Uterus (tissue), 4 donors: ENCODE measurements around the gene SLC35E1. TPM values are rescaled to one million over a fixed set of nuclear protein-coding genes. Genes with fewer than 3 reads are reported as not detected.

Source experiments
- DNase-seq, 2 donors: peaks; one replicate each; pipeline ENCODE4 v3.0.0-alpha.2; 2019 to 2020
- H3K27ac ChIP-seq, 2 donors: fragments of 200-600 bp; sonication (generic); 1 replicate in 1 of 2; 2 replicates in 1 of 2; pipeline ENCODE4 v1.5.1; 2016 to 2018
- H3K27me3 ChIP-seq, 2 donors: fragments of 200-600 bp; sonication (generic); one replicate each; pipeline ENCODE4 v1.5.1; 2018 to 2019; ENCODE audit warnings: control low read depth in 1 of 2
- H3K36me3 ChIP-seq, 2 donors: fragments of 200-600 bp; sonication (generic); one replicate each; pipeline ENCODE4 v1.5.1; 2019; ENCODE audit warnings: control low read depth in 1 of 2
- H3K4me1 ChIP-seq, 2 donors: fragments of 200-600 bp; sonication (generic); one replicate each; pipeline ENCODE4 v1.5.1; 2018 to 2019; ENCODE audit warnings: control low read depth in 1 of 2
- H3K4me3 ChIP-seq, 2 donors: fragments of 200-600 bp; sonication (generic); 1 replicate in 1 of 2; 2 replicates in 1 of 2; pipeline ENCODE4 v1.5.1; 2018 to 2019; ENCODE audit warnings: mild to moderate bottlenecking in 1 of 2
- H3K9me3 ChIP-seq, 2 donors: fragments of 200-600 bp; sonication (generic); one replicate each; pipeline ENCODE4 v1.5.1; 2019; ENCODE audit warnings: control low read depth in 1 of 2
- POLR2A ChIP-seq, 2 donors: fragments of 450-650 bp; IDR thresholded peaks; one replicate each; pipeline ENCODE4 v1.6.1; 2016; ENCODE audit warnings: antibody characterized with exemption in 2 of 2, mild to moderate bottlenecking in 1 of 2, moderate library complexity in 1 of 2
- intact Hi-C: fragments of 100-400 bp; cut with DNase I; formaldehyde crosslinking; loops from one replicate; pipeline ENCODE4 v1.15.1; 2023; ENCODE audit warnings: low total_unique reads
- total RNA-seq, 4 donors: library from RNA; depleted of rRNA in 3 of 4; stranded (reverse); fragments of >200 nt in 3 of 4; gene quantifications; one replicate each; pipeline versions ENCODE4 v1.1.0 to v1.2.4, GENCODE V29; 2014 to 2023
- TF ChIP-seq, protein P1 (sequence below), 4 experiments: fragments of 200-600 bp in 2 of 4; fragments of 450-650 bp in 2 of 4; sonication (generic) in 2 of 4; IDR thresholded peaks; one replicate each; pipeline ENCODE4 v1.5.1; 2016 to 2019; ENCODE audit warnings: antibody characterized with exemption in 4 of 4, mild to moderate bottlenecking in 2 of 4, moderate library complexity in 1 of 4
- donor health status: DM: yes; HTN: yes; CAD: no.

The SLC35E1 gene
- total RNA-seq, 4 donors from 2014 or later = 10.2 to 39.8 (median 19.8) TPM

DNA sequence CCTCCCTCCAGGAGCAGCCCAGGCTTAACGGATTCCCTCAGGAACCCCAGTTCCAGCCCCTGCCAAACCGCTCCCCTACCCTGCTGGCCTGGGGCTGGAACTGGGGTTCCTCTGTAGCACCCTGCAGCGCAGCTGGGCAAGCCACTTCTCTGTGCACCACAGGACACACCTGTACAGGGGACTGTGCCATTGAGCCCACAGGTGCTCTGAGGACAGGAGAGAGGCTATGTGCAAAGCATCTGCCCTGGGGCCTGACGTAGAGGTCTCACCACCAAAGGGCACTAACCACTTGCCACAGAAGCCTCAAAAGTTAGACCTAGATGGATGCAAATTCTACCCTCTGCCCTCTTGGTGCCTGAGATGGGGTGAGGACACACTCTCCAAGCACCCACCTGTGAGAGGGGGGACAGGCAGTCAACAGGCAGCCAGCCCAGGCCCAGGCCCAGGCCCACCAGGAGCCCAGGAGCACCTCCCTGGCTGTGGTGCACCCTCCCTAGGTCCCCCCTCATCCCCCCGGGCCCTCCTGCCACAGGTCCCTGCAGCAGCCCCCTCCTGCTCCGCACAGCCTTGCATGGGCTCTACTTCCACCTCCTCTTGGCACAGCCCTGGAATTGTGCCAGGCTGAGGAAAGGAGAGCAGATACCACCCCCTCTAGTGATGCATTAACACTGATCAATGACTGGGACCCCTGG lies 27.6 kb upstream of the SLC35E1 start:
- no peak for DNase-seq
- H3K27me3 ChIP-seq = no peaks in the 10 kb centered on the region
- H3K36me3 ChIP-seq = no peaks in the 10 kb centered on the region
- intact Hi-C loops = no loop called here
- TF ChIP-seq, protein P1, sequence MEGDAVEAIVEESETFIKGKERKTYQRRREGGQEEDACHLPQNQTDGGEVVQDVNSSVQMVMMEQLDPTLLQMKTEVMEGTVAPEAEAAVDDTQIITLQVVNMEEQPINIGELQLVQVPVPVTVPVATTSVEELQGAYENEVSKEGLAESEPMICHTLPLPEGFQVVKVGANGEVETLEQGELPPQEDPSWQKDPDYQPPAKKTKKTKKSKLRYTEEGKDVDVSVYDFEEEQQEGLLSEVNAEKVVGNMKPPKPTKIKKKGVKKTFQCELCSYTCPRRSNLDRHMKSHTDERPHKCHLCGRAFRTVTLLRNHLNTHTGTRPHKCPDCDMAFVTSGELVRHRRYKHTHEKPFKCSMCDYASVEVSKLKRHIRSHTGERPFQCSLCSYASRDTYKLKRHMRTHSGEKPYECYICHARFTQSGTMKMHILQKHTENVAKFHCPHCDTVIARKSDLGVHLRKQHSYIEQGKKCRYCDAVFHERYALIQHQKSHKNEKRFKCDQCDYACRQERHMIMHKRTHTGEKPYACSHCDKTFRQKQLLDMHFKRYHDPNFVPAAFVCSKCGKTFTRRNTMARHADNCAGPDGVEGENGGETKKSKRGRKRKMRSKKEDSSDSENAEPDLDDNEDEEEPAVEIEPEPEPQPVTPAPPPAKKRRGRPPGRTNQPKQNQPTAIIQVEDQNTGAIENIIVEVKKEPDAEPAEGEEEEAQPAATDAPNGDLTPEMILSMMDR (IDR thresholded peaks at IDR 0.05) = no peak
- TF ChIP-seq POLR2A (IDR thresholded peaks at IDR 0.05) = no peak
- H3K27ac ChIP-seq = peak overlapping the region; percentile 75 to 85
- H3K9me3 ChIP-seq = no peaks in the 10 kb centered on the region
- no peak overlapping the region for H3K4me3 ChIP-seq
- H3K4me1 ChIP-seq = peaks cover 0 to 17% of the 10 kb centered on the region in 2 donors

DNA sequence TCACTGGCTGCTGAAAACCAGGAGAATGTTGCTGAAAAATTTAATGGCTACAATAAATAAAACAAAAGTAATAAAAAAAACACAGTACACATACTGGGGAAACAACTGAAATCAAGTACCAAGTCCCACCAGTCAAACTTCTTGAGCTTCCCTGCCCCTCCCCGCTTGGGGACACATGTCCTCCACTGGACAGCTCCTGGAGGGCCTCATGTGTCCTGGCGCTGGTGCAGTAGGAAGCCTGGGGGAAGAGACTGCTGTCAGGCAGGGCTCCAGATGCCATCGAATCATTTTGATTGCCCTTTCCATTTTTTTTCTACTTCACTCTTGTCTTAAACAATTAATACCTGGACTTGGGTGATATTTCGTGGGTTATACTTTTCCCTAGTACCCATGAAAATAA lies 26.6 kb upstream of the SLC35E1 start:
- H3K4me1 ChIP-seq = peaks cover 0 to 17% of the 10 kb centered on the region in 2 donors
- intact Hi-C loops = no loop called here
- no peak for TF ChIP-seq POLR2A (IDR thresholded peaks at IDR 0.05)
- TF ChIP-seq, protein P1 (IDR thresholded peaks at IDR 0.05) = no peak

GRCh38 chr19:16596399-16596798 lies 24.2 kb upstream of the SLC35E1 start:
- DNase-seq = no peak

More for the DNA sequence above, 26.6 kb upstream of the SLC35E1 start:
- no peak for DNase-seq
- Histone ChIP-seq H3K4me3 (no peak overlapping the region), H3K27me3 (no peaks in the 10 kb centered on the region), H3K9me3 (no peaks in the 10 kb centered on the region), H3K27ac (peak overlapping the region; percentile 75 to 85), H3K36me3 (no peaks in the 10 kb centered on the region)

GRCh38 chr19:16595097-16595496 lies 22.9 kb upstream of the SLC35E1 start:
- no peak for DNase-seq
- H3K4me1 ChIP-seq = peaks cover 2 to 17% of the 10 kb centered on the region in 2 donors
- no peak overlapping the region for H3K4me3 ChIP-seq
- no peak overlapping the region for H3K27ac ChIP-seq
- H3K27me3 ChIP-seq = no peaks in the 10 kb centered on the region
- no peaks in the 10 kb centered on the region for H3K36me3 ChIP-seq
- H3K9me3 ChIP-seq = no peaks in the 10 kb centered on the region
- no peak for TF ChIP-seq POLR2A (IDR thresholded peaks at IDR 0.05)
- TF ChIP-seq, protein P1 (IDR thresholded peaks at IDR 0.05) = no peak
- intact Hi-C loops = no loop called here

More at GRCh38 chr19:16596399-16596798, 24.2 kb upstream of the SLC35E1 start:
- Histone ChIP-seq H3K9me3 (no peaks in the 10 kb centered on the region), H3K36me3 (no peaks in the 10 kb centered on the region), H3K27me3 (no peaks in the 10 kb centered on the region), H3K27ac (peak overlapping the region in 1 of 2 donors; percentile 85), H3K4me3 (no peak overlapping the region), H3K4me1 (peaks cover 0 to 17% of the 10 kb centered on the region in 2 donors)
- TF ChIP-seq, protein P1 (IDR thresholded peaks at IDR 0.05) = no peak
- TF ChIP-seq POLR2A (IDR thresholded peaks at IDR 0.05) = no peak
- intact Hi-C loops = no loop called here

DNA sequence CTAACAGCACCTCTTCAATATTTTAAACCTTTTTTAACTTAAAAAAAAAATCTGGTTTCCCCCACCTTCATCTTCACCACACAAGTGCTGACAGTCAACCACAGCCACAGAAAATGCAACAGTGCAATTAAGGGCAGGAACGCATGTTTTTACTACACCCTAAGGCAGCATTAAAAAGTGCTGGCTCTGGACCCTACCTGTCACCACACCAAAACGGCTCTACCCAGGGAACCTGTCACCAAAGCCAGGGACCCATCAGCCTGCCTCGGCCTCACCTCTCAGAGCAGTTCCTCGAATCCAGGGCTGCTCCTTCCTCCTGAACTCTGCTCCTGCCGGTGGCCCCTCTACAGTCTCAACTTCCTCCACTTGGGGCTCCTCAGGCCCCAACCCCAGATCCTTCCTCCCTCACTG lies 22.5 kb upstream of the SLC35E1 start:
- TF ChIP-seq, protein P1 (IDR thresholded peaks at IDR 0.05) = no peak
- TF ChIP-seq POLR2A (IDR thresholded peaks at IDR 0.05) = no peak
- no peak overlapping the region for H3K4me3 ChIP-seq
- H3K9me3 ChIP-seq = no peaks in the 10 kb centered on the region
- DNase-seq = no peak
- peaks cover 6 to 17% of the 10 kb centered on the region in 2 donors for H3K4me1 ChIP-seq
- H3K27me3 ChIP-seq = no peaks in the 10 kb centered on the region
- H3K27ac ChIP-seq = no peak overlapping the region
- intact Hi-C loops = no loop called here
- H3K36me3 ChIP-seq = no peaks in the 10 kb centered on the region
